GM23248 (cell line): ENCODE results near the gene COLEC11. TPM values are rescaled to one million over a fixed set of nuclear protein-coding genes. Genes with fewer than 3 reads are reported as not detected.

Experiments
- DNase-seq: peaks from one replicate; pipeline ENCODE4 v3.0.0-alpha.2; 2015
- H2AFZ ChIP-seq: fragments of 200-600 bp; sonication (generic); 2 replicates; pipeline ENCODE4 v1.6.1; 2016; ENCODE audit warnings: antibody characterized with exemption
- H3F3A ChIP-seq: fragments of 200-600 bp; sonication (generic); 2 replicates; pipeline ENCODE4 v1.6.1; 2016; ENCODE audit warnings: mild to moderate bottlenecking, antibody characterized with exemption, mixed run types; ENCODE audit not compliant: insufficient read depth
- H3K27ac ChIP-seq: fragments of 200-600 bp; sonication (generic); 2 replicates; pipeline ENCODE4 v1.5.1; 2016; ENCODE audit warnings: mild to moderate bottlenecking
- H3K27me3 ChIP-seq: fragments of 200-600 bp; sonication (generic); replicated peaks from 2 replicates; pipeline ENCODE4 v1.6.1; 2016; ENCODE audit warnings: mild to moderate bottlenecking; ENCODE audit not compliant: insufficient read depth
- H3K36me3 ChIP-seq: fragments of 200-600 bp; sonication (generic); 2 replicates; pipeline ENCODE4 v1.6.1; 2016; ENCODE audit warnings: low read depth, mild to moderate bottlenecking
- H3K4me1 ChIP-seq: fragments of 200-600 bp; sonication (generic); 2 replicates; pipeline ENCODE4 v1.6.1; 2016; ENCODE audit warnings: mild to moderate bottlenecking; ENCODE audit not compliant: insufficient read depth
- H3K4me2 ChIP-seq: fragments of 200-600 bp; sonication (generic); one replicate; pipeline ENCODE4 v1.6.1; 2016; ENCODE audit warnings: mild to moderate bottlenecking; ENCODE audit not compliant: unreplicated experiment
- H3K4me3 ChIP-seq: fragments of 200-600 bp; sonication (generic); 2 replicates; pipeline ENCODE4 v1.5.1; 2016; ENCODE audit warnings: mild to moderate bottlenecking
- H3K79me2 ChIP-seq: fragments of 200-600 bp; sonication (generic); 2 replicates; pipeline ENCODE4 v1.6.1; 2016; ENCODE audit warnings: mild to moderate bottlenecking; ENCODE audit not compliant: insufficient read depth
- H3K9ac ChIP-seq: fragments of 200-600 bp; sonication (generic); 2 replicates; pipeline ENCODE4 v1.6.1; 2016; ENCODE audit warnings: mild to moderate bottlenecking
- H3K9me2 ChIP-seq: fragments of 200-600 bp; sonication (generic); 2 replicates; pipeline ENCODE4 v1.6.1; 2016; ENCODE audit warnings: mixed run types, mild to moderate bottlenecking, moderate library complexity; ENCODE audit not compliant: insufficient read depth
- H3K9me3 ChIP-seq: fragments of 200-600 bp; sonication (generic); one replicate; pipeline ENCODE4 v1.6.1; 2017; ENCODE audit warnings: low read depth
- H4K20me1 ChIP-seq: fragments of 200-600 bp; sonication (generic); 2 replicates; pipeline ENCODE4 v1.6.0; 2016; ENCODE audit not compliant: insufficient read depth
- EZH2 ChIP-seq: fragments of 200-600 bp; sonication (generic); IDR thresholded peaks from 2 replicates; pipeline ENCODE4 v1.6.1; 2018; ENCODE audit warnings: antibody characterized with exemption, mild to moderate bottlenecking; ENCODE audit not compliant: insufficient read depth, poor library complexity, severe bottlenecking
- EZH2phosphoT487 ChIP-seq: fragments of 200-600 bp; sonication (generic); IDR thresholded peaks from 2 replicates; pipeline ENCODE4 v1.6.1; 2018; ENCODE audit warnings: antibody characterized with exemption, moderate library complexity, mild to moderate bottlenecking, low read depth; ENCODE audit not compliant: insufficient read depth
- WGBS, 2 experiments: methylation state at CpG; one replicate each; pipeline ENCODE4 v1.1.6; 2015 to 2017; ENCODE audit warnings: low lambda C conversion rate in 2 of 2, low coverage in 1 of 2; ENCODE audit errors: missing lambda C conversion rate in 2 of 2; 5-methylcytosine and 5-hydroxymethylcytosine counted together
- in situ Hi-C: fragments of 300-500 bp; cut with MboI; formaldehyde crosslinking; loops from 2 replicates; pipeline ENCODE4 v1.15.0; 2020
- polyA plus RNA-seq: library from polyadenylated mRNA; unstranded; fragments of >200 nt; fragmentation: Nextera tagmentation; extraction: Ambion mirVana; gene quantifications from 2 replicates; pipeline ENCODE4 v1.2.1, GENCODE V29; 2016
- total RNA-seq: library from RNA; depleted of rRNA; stranded (reverse); fragments of >200 nt; shearing (Covaris generic); gene quantifications from 2 replicates; pipeline ENCODE4 v1.2.3, GENCODE V29; 2014

The COLEC11 gene
- total and polyA plus RNA-seq, 2 experiments from 2014 or later = not detected

GRCh38 chr2:3645745-3646389, 51.0 kb downstream of the COLEC11 start:
- no peak overlapping the region for H3K4me3 ChIP-seq
- in situ Hi-C loops = no loop called here
- H3K79me2 ChIP-seq = no peaks in the 10 kb centered on the region
- TF ChIP-seq EZH2 (no peak), EZH2phosphoT487 (no peak)
- H3K9ac ChIP-seq = no peak overlapping the region
- H3K27ac ChIP-seq = no peak overlapping the region
- H3K9me3 ChIP-seq = no peaks in the 10 kb centered on the region
- peaks cover 3% of the 10 kb centered on the region; the same call in 1 of the 2 replicates for H3K4me1 ChIP-seq
- H3K9me2 ChIP-seq = no peaks in the 10 kb centered on the region
- 60 to 73% methylated on average over 10 of the region's 10 CpGs for WGBS, 2 experiments
- no peaks in the 10 kb centered on the region for H4K20me1 ChIP-seq
- H3K4me2 ChIP-seq = no peak overlapping the region
- no peaks in the 10 kb centered on the region for H3F3A ChIP-seq
- no peaks in the 10 kb centered on the region for H3K27me3 ChIP-seq
- no peak overlapping the region for H2AFZ ChIP-seq
- no peak for DNase-seq
- no peaks in the 10 kb centered on the region for H3K36me3 ChIP-seq

GRCh38 chr2:3646446-3646845, 51.5 kb downstream of the COLEC11 start:
- H3K4me2 ChIP-seq = no peak overlapping the region
- in situ Hi-C loops = no loop called here

GRCh38 chr2:3647246-3647645, 52.3 kb downstream of the COLEC11 start:
- TF ChIP-seq EZH2 (no peak), EZH2phosphoT487 (no peak)
- H3K4me3 ChIP-seq = no peak overlapping the region
- H3K9me3 ChIP-seq = no peaks in the 10 kb centered on the region
- no peaks in the 10 kb centered on the region for H3K9me2 ChIP-seq
- H3K27me3 ChIP-seq = no peaks in the 10 kb centered on the region
- no peak overlapping the region for H3K4me2 ChIP-seq
- no peak for DNase-seq
- H3K9ac ChIP-seq = no peak overlapping the region
- in situ Hi-C loops = no loop called here
- H4K20me1 ChIP-seq = no peaks in the 10 kb centered on the region
- H2AFZ ChIP-seq = no peak overlapping the region
- H3K79me2 ChIP-seq = no peaks in the 10 kb centered on the region
- 37 to 56% methylated on average over 6 to 13 of the region's 13 CpGs for WGBS, 2 experiments
- H3K4me1 ChIP-seq = peaks cover 7% of the 10 kb centered on the region; the same call in 1 of the 2 replicates
- H3K36me3 ChIP-seq = no peaks in the 10 kb centered on the region
- no peak overlapping the region for H3K27ac ChIP-seq
- H3F3A ChIP-seq = no peaks in the 10 kb centered on the region

More at GRCh38 chr2:3646446-3646845, 51.5 kb downstream of the COLEC11 start:
- no peaks in the 10 kb centered on the region for H3K36me3 ChIP-seq
- no peaks in the 10 kb centered on the region for H3F3A ChIP-seq
- no peaks in the 10 kb centered on the region for H3K9me2 ChIP-seq
- H3K27me3 ChIP-seq = no peaks in the 10 kb centered on the region
- H3K4me1 ChIP-seq = peaks cover 4% of the 10 kb centered on the region; the same call in 1 of the 2 replicates
- H4K20me1 ChIP-seq = no peaks in the 10 kb centered on the region
- whole genome bisulfite sequencing, 2 experiments = 74 to 78% methylated on average over 8 of the region's 8 CpGs
- H3K9me3 ChIP-seq = no peaks in the 10 kb centered on the region
- H3K4me3 ChIP-seq = no peak overlapping the region
- no peak overlapping the region for H3K9ac ChIP-seq
- no peaks in the 10 kb centered on the region for H3K79me2 ChIP-seq
- H2AFZ ChIP-seq = no peak overlapping the region
- TF ChIP-seq EZH2 (no peak), EZH2phosphoT487 (no peak)
- H3K27ac ChIP-seq = no peak overlapping the region
- DNase-seq = no peak

- 65 to 66% methylated on average over 14 of the region's 14 CpGs for WGBS, 2 experiments
These were observed 53.1 kb downstream of the COLEC11 start for GRCh38 chr2:3647831-3648651.

More at GRCh38 chr2:3647831-3648651, 53.1 kb downstream of the COLEC11 start:
- H3K79me2 ChIP-seq = no peaks in the 10 kb centered on the region
- in situ Hi-C loops = no loop called here
- no peak overlapping the region for H3K4me2 ChIP-seq
- no peaks in the 10 kb centered on the region for H3K9me2 ChIP-seq
- H2AFZ ChIP-seq = no peak overlapping the region
- H3K4me1 ChIP-seq = peaks cover 7% of the 10 kb centered on the region; the same call in 1 of the 2 replicates
- no peaks in the 10 kb centered on the region for H3K27me3 ChIP-seq
- TF ChIP-seq EZH2 (no peak), EZH2phosphoT487 (no peak)
- H3F3A ChIP-seq = no peaks in the 10 kb centered on the region
- H3K9ac ChIP-seq = no peak overlapping the region
- no peak overlapping the region for H3K27ac ChIP-seq
- no peak overlapping the region for H3K4me3 ChIP-seq
- no peak for DNase-seq
- no peaks in the 10 kb centered on the region for H3K36me3 ChIP-seq
- H3K9me3 ChIP-seq = no peaks in the 10 kb centered on the region
- H4K20me1 ChIP-seq = no peaks in the 10 kb centered on the region
